ENCODE data around the gene SLC3A2.

DNA sequence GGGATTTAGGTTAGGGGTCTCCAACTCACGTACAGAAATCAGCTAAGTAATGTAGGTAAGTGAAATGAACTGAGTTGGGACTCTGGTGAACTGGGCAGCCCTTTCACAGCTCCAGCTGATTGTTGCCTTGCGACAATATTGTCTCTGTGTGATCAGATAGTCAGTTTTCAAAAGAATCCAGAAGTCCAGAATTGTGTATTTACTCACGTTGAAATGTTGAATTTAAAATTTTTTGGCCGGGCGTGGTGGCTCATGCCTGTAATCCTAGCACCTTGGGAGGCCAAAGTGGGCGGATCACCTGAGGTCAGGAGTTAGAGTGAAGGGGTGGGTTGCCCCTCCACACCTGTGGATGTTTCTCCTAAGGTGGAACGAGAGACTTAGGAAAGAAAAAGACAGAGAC lies 22.5 kb upstream of the SLC3A2 start:
- TF ChIP-seq, protein P1, sequence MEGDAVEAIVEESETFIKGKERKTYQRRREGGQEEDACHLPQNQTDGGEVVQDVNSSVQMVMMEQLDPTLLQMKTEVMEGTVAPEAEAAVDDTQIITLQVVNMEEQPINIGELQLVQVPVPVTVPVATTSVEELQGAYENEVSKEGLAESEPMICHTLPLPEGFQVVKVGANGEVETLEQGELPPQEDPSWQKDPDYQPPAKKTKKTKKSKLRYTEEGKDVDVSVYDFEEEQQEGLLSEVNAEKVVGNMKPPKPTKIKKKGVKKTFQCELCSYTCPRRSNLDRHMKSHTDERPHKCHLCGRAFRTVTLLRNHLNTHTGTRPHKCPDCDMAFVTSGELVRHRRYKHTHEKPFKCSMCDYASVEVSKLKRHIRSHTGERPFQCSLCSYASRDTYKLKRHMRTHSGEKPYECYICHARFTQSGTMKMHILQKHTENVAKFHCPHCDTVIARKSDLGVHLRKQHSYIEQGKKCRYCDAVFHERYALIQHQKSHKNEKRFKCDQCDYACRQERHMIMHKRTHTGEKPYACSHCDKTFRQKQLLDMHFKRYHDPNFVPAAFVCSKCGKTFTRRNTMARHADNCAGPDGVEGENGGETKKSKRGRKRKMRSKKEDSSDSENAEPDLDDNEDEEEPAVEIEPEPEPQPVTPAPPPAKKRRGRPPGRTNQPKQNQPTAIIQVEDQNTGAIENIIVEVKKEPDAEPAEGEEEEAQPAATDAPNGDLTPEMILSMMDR (IDR thresholded peaks at IDR 0.05) = no peak
- TF ChIP-seq POLR2AphosphoS5 (IDR thresholded peaks at IDR 0.05) (no peak), EP300 (IDR thresholded peaks at IDR 0.05) (no peak), POLR2A (IDR thresholded peaks at IDR 0.05) (no peak)

All from upper lobe of left lung (tissue), 4 donors.